HG02759 (cell line): Measurements from ENCODE around the gene RAB9A.
"Not testable (repeated sequence)": the region's sequence is repeated elsewhere in the genome, so short reads cannot be mapped to it uniquely, and the experiment has no call there.

ENCODE experiments used
- ATAC-seq: cut with Tn5 transposase; IDR thresholded peaks from one replicate; pipeline ENCODE4 v1.9.1; 2021; ENCODE audit warnings: mild to moderate bottlenecking, moderate library complexity; ENCODE audit not compliant: unreplicated experiment

The RAB9A gene, protein sequence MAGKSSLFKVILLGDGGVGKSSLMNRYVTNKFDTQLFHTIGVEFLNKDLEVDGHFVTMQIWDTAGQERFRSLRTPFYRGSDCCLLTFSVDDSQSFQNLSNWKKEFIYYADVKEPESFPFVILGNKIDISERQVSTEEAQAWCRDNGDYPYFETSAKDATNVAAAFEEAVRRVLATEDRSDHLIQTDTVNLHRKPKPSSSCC

DNA sequence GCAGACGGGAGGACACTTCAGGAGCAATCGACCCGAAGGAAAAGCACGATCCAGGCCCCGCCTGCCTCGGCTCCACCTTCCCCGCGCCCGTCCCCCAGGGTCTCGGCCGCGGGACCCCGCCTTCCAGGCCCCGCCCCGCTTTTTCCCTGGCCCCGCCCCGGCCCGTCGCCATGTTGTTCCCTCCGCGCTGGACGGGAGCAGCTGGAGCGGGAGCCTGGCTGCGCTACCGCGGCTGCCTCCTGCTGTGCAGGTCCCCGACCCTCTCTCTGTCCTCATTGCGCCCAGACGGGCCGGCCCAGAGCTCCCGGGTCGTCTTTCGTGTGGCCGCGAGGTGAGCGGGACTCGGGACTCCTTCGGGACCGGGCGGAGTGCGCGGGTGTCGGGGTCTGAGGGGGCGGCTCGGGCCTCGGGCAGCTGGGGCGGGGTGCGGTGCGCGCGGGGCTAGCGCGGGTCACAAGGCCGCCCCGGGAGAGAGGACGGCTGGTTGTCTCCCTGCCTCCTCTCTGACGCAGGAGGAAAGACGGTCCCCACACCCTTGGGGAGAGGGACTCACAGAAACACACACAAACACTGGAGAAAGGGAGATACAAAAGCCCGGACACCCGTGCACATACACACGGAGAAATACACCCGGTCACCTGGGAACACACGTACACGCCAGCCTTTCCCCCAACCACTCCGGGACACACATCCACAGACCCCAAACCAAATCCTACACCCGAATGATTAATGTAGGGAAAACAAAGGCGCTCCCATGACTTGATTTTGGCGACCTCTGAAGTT is at the start of gene RAB9A:
RAB9A (plus strand) TSS at position 171 of the 783 bp plus-strand sequence. CDS start 19,619 bp downstream, outside the sequence.
- peak; percentile 78 for ATAC-seq

- not testable (repeated sequence) for ATAC-seq
These were observed 47.2 kb upstream of the RAB9A start for GRCh38 chrX:13641684-13642083.

DNA sequence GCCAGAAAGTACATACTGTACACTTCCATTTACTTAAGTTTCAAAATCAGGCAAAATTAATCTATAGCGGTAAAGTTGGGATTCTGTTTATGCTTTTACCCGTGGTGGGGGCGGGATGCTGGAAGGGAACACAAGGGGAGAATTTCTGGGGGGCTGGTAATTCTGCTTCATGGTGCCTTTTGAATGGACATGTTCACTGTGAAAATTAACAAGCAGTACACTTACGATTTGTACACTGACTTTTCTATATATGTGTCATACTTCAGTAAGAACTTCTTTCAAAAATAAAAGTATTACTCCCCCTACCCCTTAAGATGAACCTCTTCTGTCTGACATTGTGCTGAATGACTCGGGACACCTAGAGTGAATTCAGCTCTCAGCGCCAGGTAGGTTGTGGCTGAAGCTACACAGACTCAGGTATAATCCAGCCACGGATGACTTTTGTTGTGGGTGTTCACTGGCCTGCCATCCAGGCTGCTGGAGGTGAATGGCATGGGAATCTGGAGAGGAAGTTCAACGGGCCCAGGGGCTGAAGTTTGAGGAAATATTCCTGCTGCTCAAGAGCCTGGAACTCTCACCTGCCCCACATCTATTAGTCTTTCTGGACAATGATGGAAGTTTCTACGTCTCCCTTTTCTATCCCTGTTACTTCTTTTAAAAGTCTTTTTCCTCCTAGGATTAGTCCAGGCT is 43.3 kb upstream of the RAB9A start:
- no peak for ATAC-seq

GRCh38 chrX:13646154-13646549 is 42.8 kb upstream of the RAB9A start:
- no peak for ATAC-seq

DNA sequence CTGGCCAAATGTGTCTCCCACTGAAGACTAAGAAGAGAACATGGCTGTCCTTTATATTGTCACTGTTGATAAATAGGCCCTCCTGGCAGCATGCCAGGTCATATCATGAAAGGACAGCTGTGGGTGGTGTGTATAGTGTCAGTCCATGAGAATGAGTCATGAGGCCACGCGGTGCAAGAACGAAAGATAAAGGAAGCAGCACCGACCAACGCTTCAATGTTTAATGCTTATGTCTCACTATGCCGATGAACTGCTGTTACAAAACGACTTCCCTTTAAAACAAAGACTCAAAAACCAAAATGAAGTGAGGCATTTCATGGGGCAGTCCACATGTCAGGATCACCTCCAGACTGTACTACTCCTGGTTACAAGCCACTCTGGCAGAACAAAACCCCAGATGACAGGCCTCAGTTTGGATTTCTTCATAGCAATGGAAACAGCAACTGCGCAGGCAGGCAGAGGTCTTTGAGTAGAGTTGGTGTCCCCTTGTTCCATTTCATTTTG is 41.2 kb upstream of the RAB9A start:
- ATAC-seq = no peak

DNA sequence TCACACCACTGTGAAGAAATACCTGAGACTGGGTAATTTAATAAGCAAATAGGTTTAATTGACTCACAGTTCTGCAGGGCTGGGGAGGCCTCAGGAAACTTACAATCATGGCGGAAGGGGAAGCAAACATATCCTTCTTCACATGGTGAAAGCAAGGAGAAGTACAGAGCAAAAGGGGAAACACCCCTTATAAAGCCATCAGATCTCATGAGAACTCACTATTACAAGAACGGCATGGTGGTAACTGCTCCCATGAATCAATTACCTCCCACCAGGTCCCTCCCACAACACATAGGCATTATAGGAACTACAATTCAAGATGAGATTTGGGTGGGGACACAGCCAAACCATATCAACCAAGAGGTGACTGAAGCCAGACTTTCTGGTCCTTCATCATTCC is 40.6 kb upstream of the RAB9A start:
- ATAC-seq = not testable (repeated sequence)

DNA sequence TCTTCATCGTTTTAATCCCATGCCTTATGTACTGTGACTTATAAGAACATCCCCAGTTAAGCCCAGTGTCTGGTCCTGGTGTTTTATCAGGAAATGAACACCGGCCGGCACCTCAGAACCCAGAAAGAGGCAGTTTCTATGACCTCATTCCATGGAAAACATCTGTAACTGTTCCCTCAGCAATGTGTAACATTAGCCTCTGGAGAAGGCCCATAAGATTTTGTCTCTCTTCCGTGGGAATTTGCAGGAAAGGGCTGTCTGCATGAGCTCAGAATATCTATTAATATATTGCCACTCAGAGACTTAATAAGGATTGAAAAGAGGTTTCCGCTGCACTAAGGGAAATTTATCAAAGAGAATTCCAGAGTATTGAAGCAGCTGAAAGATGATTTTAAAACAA is 39.1 kb upstream of the RAB9A start:
- ATAC-seq = no peak

GRCh38 chrX:13650318-13650717 is 38.6 kb upstream of the RAB9A start:
- no peak for ATAC-seq

DNA sequence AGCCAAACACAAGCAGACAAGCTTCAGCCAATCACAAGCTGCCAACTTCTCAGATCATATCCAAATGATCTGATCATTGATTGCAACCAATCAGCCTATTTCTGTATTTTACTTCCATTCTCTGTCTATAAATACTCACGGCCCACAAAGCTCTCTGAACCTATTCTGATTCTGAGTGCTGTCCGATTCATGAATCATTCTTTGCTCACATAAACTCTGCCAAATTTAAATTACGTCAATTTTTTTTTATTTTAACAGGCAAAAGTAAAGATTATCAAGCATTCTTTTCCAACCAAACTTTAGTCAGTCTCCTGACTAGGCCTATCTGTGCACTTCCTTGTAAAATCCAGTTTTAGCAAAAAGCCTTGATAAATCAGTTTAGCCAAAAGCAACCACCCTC is 37.8 kb upstream of the RAB9A start:
- ATAC-seq = no peak

GRCh38 chrX:13652287-13652793 is 36.6 kb upstream of the RAB9A start:
- peak; percentile 1 for ATAC-seq

DNA sequence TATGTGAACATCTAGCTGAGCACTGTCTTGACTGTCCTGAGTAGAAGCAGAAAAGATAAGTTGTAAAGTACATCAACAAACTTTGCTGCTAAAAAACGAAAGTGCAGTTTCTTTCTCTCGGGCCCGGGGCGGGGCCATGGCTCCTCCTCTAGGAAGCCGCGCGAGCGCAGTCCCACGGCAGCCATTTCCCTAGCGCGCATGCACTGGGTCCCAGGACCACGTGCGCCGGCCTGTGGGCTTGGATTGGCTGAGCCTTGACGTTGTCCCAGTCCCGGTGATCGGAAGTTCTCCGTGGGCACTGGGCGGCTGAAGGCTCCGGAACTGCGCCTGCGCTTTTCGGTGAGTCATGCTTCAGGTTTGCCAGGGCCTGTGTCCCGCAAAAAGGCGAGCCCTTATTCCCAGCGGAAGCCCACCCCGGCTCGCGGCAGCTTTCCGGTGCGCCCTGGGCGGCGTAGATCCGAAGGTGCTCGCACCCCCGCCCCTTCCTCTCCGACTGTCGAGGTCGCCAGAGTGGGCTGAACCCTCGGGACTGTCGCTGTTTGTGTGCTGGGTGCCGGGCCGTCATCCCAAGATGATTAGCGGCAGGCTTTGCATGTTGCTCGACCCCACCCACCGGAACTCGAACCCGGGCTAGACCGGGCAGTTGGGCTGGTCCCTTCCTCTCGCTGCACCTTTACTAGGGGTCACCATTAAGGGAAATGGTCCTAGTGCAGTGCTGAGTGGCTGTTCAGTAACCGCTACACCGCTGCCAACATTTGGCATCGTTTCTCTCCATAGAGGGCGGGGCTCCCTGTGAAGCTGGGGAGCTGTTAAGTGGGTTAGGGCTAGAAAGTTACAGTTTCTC is 35.9 kb upstream of the RAB9A start, which contains the start of gene TCEANC:
TCEANC (plus strand) TSS at position 292 of the 844 bp plus-strand sequence. CDS start 9,368 bp downstream, outside the sequence.
- peak; percentile 93 for ATAC-seq

GRCh38 chrX:13654116-13654515 is 34.8 kb upstream of the RAB9A start:
- ATAC-seq = no peak

DNA sequence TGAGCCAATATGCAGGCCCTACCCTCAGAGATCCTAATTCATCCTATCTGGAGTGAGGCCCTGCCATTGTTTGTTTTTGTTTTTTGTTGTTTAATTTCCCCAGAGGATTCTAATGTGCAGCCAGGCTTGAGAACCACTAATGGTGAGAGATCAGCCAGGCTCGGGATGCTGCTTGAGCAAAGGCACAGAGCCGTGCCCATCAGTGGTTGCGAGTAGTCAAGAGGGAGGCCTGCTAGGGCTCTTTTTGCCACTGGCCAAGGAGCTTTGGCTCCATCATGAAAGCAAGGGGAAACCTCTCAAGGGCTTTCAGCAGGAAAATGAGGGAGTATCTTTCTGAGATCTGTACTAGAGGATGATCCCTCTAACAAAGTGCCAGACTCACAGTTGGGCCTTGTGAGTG is 33.3 kb upstream of the RAB9A start:
- no peak for ATAC-seq

DNA sequence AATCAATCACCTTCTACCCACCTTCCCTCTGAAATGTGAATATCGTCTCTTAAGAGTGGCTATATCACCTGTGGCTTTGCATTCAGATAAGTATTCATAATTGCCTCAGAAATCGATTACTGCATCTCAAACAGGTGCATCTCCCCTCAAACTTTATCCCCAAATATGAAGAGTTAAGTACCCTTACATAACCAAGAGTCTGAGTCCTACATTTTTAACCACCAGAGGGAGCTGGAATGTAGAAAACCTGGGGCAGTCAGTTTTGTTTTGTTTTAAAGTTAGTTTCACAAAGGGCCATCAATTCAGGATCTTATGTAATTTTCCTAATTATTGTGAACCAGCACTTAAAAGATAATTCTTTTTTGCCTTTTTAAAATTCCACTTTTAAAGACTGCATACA is 30.3 kb upstream of the RAB9A start:
- no peak for ATAC-seq

DNA sequence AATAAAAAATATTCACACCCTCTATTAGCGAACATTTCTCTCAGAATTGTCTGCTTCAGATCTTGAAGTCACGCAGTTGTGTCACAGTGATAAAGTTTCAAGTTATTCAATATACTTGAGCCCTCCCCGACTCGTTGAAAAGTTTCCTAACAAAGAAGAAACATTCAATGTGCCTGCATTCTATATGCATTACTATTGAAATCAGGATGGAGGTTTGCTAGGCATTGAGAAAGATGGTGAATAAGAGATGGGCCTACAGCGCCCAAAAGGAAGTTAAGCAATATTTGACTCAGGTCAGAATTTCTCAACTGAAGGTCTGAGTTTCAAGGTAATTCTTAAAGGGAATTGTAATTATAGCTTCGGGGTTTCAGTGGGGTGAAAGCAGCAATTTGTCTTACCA is 29.9 kb upstream of the RAB9A start:
- ATAC-seq = no peak

GRCh38 chrX:13661735-13662288 is 27.1 kb upstream of the RAB9A start:
- ATAC-seq = no peak

DNA sequence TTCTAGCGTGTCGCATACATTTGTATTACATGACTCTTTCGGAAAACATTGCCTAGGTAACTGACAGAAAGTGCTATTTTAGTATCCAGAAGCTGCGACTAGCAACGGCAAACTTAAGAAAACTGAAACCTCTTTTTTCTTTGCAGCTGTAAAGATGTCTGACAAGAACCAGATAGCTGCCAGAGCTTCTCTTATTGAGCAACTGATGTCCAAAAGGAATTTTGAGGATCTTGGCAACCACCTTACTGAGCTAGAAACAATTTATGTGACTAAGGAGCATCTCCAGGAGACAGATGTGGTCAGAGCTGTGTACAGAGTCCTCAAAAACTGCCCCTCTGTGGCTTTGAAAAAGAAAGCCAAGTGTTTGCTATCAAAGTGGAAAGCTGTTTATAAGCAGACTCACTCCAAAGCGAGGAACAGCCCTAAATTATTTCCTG is 26.6 kb upstream of the RAB9A start:
- no peak for ATAC-seq

DNA sequence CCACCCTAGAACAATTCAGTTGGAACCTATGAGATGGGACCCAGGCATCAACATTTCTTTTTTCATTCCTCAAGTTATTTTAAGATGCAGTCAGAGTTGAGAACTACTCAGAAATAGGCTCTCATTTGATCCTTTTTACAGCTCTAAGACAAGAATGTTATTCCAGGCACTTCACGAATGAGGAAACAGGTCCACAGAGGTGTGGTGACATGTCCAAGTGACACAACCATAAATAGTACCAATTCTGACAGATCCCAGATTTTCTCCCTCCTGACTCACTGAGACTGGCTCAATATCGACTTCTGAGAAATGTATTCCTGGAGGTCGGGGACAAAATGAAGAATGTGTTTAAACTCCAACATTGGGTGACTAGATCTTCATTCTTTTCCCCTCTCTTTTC is 24.9 kb upstream of the RAB9A start:
- ATAC-seq = no peak

GRCh38 chrX:13666836-13667235 is 22.1 kb upstream of the RAB9A start:
- ATAC-seq = no peak

DNA sequence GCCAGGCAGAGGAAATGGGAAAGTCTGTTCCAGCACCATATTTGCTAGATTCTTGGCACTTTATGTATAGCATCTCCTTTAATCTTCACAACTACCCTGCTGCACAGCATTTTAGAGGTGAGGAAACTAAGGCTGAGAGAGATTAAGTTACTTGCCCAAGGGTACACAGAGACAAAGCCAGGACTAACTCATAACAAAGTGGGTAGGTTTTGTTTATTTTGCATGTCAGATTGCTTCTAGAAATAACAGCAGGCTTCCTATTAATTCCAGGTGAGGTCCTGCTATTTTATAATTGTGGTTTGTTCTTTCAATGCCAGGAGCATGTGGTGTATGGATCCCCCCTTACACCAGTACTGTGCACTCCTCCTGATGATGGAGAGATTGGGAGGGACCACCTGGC is 21.0 kb upstream of the RAB9A start:
- ATAC-seq = no peak
